Measurements from ENCODE around the gene FATE1. TPM values are rescaled to one million over a fixed set of nuclear protein-coding genes. Genes with fewer than 3 reads are reported as not detected.
A peak's percentile ranks its signal among the peaks of the same experiment; 100 is the strongest.

The FATE1 gene
- total and polyA plus RNA-seq, 12 donors: 0.29 to 25.6 (median 0.61) TPM; not detected in 5

DNA sequence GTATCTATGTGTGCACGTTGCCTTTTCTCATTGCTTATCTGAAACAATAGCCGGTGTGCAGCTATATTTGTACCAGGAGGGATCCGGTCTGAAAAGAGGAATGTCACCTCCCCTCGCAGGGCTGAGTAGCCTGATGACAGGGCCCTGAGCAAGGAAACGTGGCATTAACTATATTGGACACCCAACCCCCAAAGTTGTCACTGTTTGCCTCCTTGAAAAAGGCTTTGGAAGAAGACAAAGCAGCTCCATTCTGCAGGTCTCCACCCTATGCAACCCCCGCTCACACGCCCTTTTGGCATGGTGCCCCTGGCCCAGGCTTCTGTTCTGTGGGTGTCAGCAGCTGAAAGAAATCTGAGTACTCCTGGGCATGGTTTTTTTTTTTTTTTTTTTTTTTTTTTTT is 12.3 kb upstream of the FATE1 start:
- WGBS, 4 donors: 53 to 56% (median 56%) methylated on average over 7 of the region's 7 CpGs; no CpG with 5 or more reads in 1 of the 4 donors

GRCh38 chrX:151704041-151704663 is 11.7 kb upstream of the FATE1 start:
- no peaks in the 10 kb centered on the region for H3K9me3 ChIP-seq (replicated peaks in 1 of 3)
- TF ChIP-seq CTCF (IDR thresholded peaks at IDR 0.05) (no peak), POLR2A (IDR thresholded peaks at IDR 0.05) (no peak)
- no peaks in the 10 kb centered on the region for H3K36me3 ChIP-seq (replicated peaks in 1 of 2)
- H3K4me1 ChIP-seq (replicated peaks in 1 of 2): no peaks in the 10 kb centered on the region
- H3K4me3 ChIP-seq: no peak overlapping the region
- intact Hi-C loops (cut with DNase I): no loop called here
- H3K27ac ChIP-seq: no peak overlapping the region
- no peak for DNase-seq
- H3K27me3 ChIP-seq: no peaks in the 10 kb centered on the region
- WGBS, 4 donors: 57 to 90% (median 67%) methylated on average over 10 to 13 of the region's 13 CpGs

More for the DNA sequence above, 12.3 kb upstream of the FATE1 start:
- intact Hi-C loops (cut with DNase I): no loop called here
- Histone ChIP-seq H3K36me3 (replicated peaks in 1 of 2) (no peaks in the 10 kb centered on the region), H3K4me1 (replicated peaks in 1 of 2) (no peaks in the 10 kb centered on the region), H3K9me3 (replicated peaks in 1 of 3) (no peaks in the 10 kb centered on the region), H3K27ac (no peak overlapping the region), H3K27me3 (no peaks in the 10 kb centered on the region), H3K4me3 (no peak overlapping the region)
- DNase-seq: peak in 1 of 7 donors; percentile 3
- no peak for TF ChIP-seq CTCF (IDR thresholded peaks at IDR 0.05)
- TF ChIP-seq POLR2A (IDR thresholded peaks at IDR 0.05): no peak

DNA sequence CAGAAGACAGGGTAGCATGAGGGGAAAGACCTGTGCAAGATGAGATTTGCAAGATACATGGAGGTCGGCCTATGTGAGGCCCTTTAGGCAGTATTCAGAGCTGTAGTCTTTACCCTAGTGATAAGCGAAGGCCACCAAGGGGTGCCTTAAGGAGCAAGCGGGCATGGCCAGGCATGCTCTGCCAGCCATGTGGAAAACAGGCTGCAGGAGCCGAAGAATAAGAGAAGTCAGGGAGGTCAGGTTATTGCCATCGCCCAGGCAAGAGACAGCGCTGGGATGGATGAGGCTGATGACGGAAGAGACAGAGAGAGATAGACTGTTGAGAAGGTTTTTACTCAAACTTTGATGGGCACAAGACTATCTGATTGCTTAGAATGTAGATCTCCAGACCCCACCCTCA is 7.0 kb upstream of the FATE1 start:
- no peaks in the 10 kb centered on the region for H3K36me3 ChIP-seq (replicated peaks in 1 of 2)
- no peaks in the 10 kb centered on the region for H3K9me3 ChIP-seq (replicated peaks in 1 of 3)
- no peaks in the 10 kb centered on the region for H3K4me1 ChIP-seq (replicated peaks in 1 of 2)
- TF ChIP-seq CTCF (IDR thresholded peaks at IDR 0.05): no peak
- H3K27me3 ChIP-seq: no peaks in the 10 kb centered on the region
- no peak overlapping the region for H3K4me3 ChIP-seq
- intact Hi-C loops (cut with DNase I): no loop called here
- 77 to 87% (median 82%) methylated on average over 7 of the region's 7 CpGs for WGBS, 4 donors
- DNase-seq: no peak
- no peak overlapping the region for H3K27ac ChIP-seq

DNA sequence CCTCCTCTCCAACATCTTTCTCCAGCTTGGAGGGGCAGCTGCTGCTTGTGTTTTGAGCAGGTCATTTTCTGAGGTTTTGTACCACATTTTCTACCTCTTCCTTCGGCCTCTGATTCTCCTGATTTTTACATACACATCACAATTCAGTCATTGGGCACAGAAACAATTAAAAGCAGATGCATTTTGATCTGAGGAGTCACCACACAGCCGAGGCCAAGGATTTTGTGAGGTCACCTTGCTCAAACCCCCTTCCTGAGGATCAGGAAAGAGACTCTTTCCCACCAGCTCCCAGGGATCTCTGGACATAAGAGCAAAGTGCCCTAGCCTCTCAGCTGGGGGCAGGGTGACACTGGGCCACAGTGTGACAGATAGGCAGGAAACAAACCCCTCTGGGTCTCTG is 5.4 kb upstream of the FATE1 start:
- H3K4me1 ChIP-seq (replicated peaks in 1 of 2): no peaks in the 10 kb centered on the region
- no peak for TF ChIP-seq CTCF (IDR thresholded peaks at IDR 0.05)
- no peak overlapping the region for H3K4me3 ChIP-seq
- no peaks in the 10 kb centered on the region for H3K9me3 ChIP-seq (replicated peaks in 1 of 3)
- intact Hi-C loops (cut with DNase I): no loop called here
- no peaks in the 10 kb centered on the region for H3K36me3 ChIP-seq (replicated peaks in 1 of 2)
- DNase-seq: no peak
- no peak overlapping the region for H3K27ac ChIP-seq
- WGBS, 4 donors: 41 to 79% (median 59%) methylated on average over 2 of the region's 2 CpGs
- H3K27me3 ChIP-seq: no peaks in the 10 kb centered on the region

Measured in adrenal gland (tissue), 12 donors.